WTC11 (cell line): Measurements from ENCODE around the gene RNF126. TPM values are rescaled to one million over a fixed set of nuclear protein-coding genes. Genes with fewer than 3 reads are reported as not detected.

Experiments
- ATAC-seq: fragments of 200-7000 bp; cut with Tn5 transposase; 2 replicates; pipeline ENCODE4 v1.10.0; 2021; ENCODE audit warnings: mild to moderate bottlenecking, moderate library complexity
- CTCF ChIA-PET: fragments of 300-600 bp; sonication (Branson Sonifier 250); formaldehyde crosslinking; loops from one replicate; lab custom pipeline; 2021; ENCODE audit warnings: antibody characterized with exemption; lab: Charles Lee
- POLR2A ChIA-PET: fragments of 350-600 bp; sonication (Branson Sonifier 250); formaldehyde crosslinking; loops from one replicate; lab custom pipeline; 2021; ENCODE audit warnings: antibody characterized with exemption; lab: Charles Lee
- DNase-seq: peaks from one replicate; pipeline ENCODE4 v3.0.0; 2021; ENCODE audit warnings: low spot score
- H3K27ac Mint-ChIP-seq: 2 replicates; pipeline ENCODE4 v1.8.0; 2021; ENCODE audit warnings: mixed read lengths
- H3K27me3 Mint-ChIP-seq: 2 replicates; pipeline ENCODE4 v1.8.0; 2021; ENCODE audit warnings: low read depth, mild to moderate bottlenecking, moderate library complexity, mixed read lengths
- H3K36me3 Mint-ChIP-seq: 2 replicates; pipeline ENCODE4 v1.8.0; 2021; ENCODE audit warnings: mixed read lengths
- H3K4me1 Mint-ChIP-seq: 2 replicates; pipeline ENCODE4 v1.8.0; 2022; ENCODE audit warnings: mixed read lengths
- H3K4me3 Mint-ChIP-seq: 2 replicates; pipeline ENCODE4 v1.8.0; 2021; ENCODE audit warnings: mild to moderate bottlenecking, moderate library complexity, mixed read lengths
- H3K9me3 Mint-ChIP-seq: 2 replicates; pipeline ENCODE4 v1.8.0; 2021; ENCODE audit warnings: mixed read lengths
- AFF4 ChIP-seq: sonication (generic); formaldehyde crosslinking; IDR thresholded peaks from 2 replicates; pipeline ENCODE4 v1.8.1; 2023; ENCODE audit warnings: mild to moderate bottlenecking, missing genetic modification reagents, borderline replicate concordance
- CDX4 ChIP-seq: fragments of 250-450 bp; sonication (Bioruptor Pico); IDR thresholded peaks from 2 replicates; pipeline ENCODE4 v1.9.0; 2021; ENCODE audit warnings: moderate library complexity, mild to moderate bottlenecking, inconsistent platforms, borderline replicate concordance
- CREM ChIP-seq: sonication (generic); formaldehyde crosslinking; IDR thresholded peaks from 2 replicates; pipeline ENCODE4 v1.8.1; 2022; ENCODE audit warnings: mild to moderate bottlenecking, missing genetic modification reagents, moderate library complexity
- FOXJ3 ChIP-seq: sonication (generic); formaldehyde crosslinking; IDR thresholded peaks from 2 replicates; pipeline ENCODE4 v1.9.0; 2021; ENCODE audit warnings: missing genetic modification reagents, mild to moderate bottlenecking, borderline replicate concordance
- MAX ChIP-seq: sonication (generic); formaldehyde crosslinking; IDR thresholded peaks from 2 replicates; pipeline ENCODE4 v1.8.0; 2022; ENCODE audit warnings: mild to moderate bottlenecking, missing genetic modification reagents
- SP1 ChIP-seq: sonication (generic); formaldehyde crosslinking; conservative IDR thresholded peaks from 2 replicates; pipeline ENCODE4 v1.8.1; 2022; ENCODE audit warnings: missing genetic modification reagents
- TEAD4 ChIP-seq: sonication (generic); formaldehyde crosslinking; IDR thresholded peaks from 2 replicates; pipeline ENCODE4 v1.8.0; 2022; ENCODE audit warnings: mild to moderate bottlenecking, missing genetic modification reagents
- ZBTB43 ChIP-seq: sonication (generic); formaldehyde crosslinking; IDR thresholded peaks from 2 replicates; pipeline ENCODE4 v1.8.1; 2023; ENCODE audit warnings: mild to moderate bottlenecking, missing genetic modification reagents
- ZNF121 ChIP-seq: sonication (generic); formaldehyde crosslinking; IDR thresholded peaks from 2 replicates; pipeline ENCODE4 v1.8.0; 2023; ENCODE audit warnings: missing genetic modification reagents
- ZNF263 ChIP-seq: sonication (generic); formaldehyde crosslinking; IDR thresholded peaks from 2 replicates; pipeline ENCODE4 v1.8.1; 2022; ENCODE audit warnings: low read depth, mild to moderate bottlenecking, moderate library complexity, missing genetic modification reagents
- ZNF671 ChIP-seq: fragments of 250-450 bp; sonication (Bioruptor Pico); IDR thresholded peaks from 2 replicates; pipeline ENCODE4 v1.8.0; 2021; ENCODE audit warnings: mild to moderate bottlenecking
- ZSCAN18 ChIP-seq: fragments of 250-450 bp; sonication (Bioruptor Pico); IDR thresholded peaks from 2 replicates; pipeline ENCODE4 v2.1.2; 2022; ENCODE audit warnings: mild to moderate bottlenecking, moderate library complexity
- total RNA-seq: library from RNA; stranded (reverse); gene quantifications from 3 replicates; pipeline ENCODE4 v1.2.3, GENCODE V29; 2021
- TF ChIP-seq, protein P1 (sequence below): sonication (generic); formaldehyde crosslinking; conservative IDR thresholded peaks from 2 replicates; pipeline ENCODE4 v1.8.1; 2023; ENCODE audit warnings: mild to moderate bottlenecking, low read depth, missing genetic modification reagents, moderate library complexity
- TF ChIP-seq, protein P2 (sequence below): fragments of 250-450 bp; sonication (Bioruptor Pico); IDR thresholded peaks from 2 replicates; pipeline ENCODE4 v1.9.0; 2021; ENCODE audit warnings: mild to moderate bottlenecking, borderline replicate concordance
- TF ChIP-seq, protein P3 (sequence below): sonication (generic); formaldehyde crosslinking; IDR thresholded peaks from 2 replicates; pipeline ENCODE4 v1.8.1; 2022; ENCODE audit warnings: missing genetic modification reagents, borderline replicate concordance
- TF ChIP-seq, protein P4 (sequence below): fragments of 250-450 bp; sonication (Bioruptor Pico); conservative IDR thresholded peaks from 2 replicates; pipeline ENCODE4 v1.9.0; 2021; ENCODE audit warnings: mild to moderate bottlenecking

Gene RNF126
- total RNA-seq, 1 experiment from 2014 or later: 84.4 TPM

- Mint-ChIP-seq H3K27me3 (peaks cover 18% of the 10 kb centered on the region), H3K27ac (peak overlapping the region; percentile 100), H3K36me3 (no peaks in the 10 kb centered on the region), H3K9me3 (no peaks in the 10 kb centered on the region), H3K4me1 (no peaks in the 10 kb centered on the region), H3K4me3 (peak overlapping the region; percentile 87)
- ATAC-seq: peak; percentile 71
- ChIA-PET POLR2A (interaction anchor here (0.8 to 1.7 kb wide), 4 partner anchors 10 to 118 kb away, joined by 3 to 8 read pairs (median 4); no protein-coding TSS in a partner anchor), CTCF (interaction anchor here (0.6 to 2.7 kb wide), 24 partner anchors 10 to 304 kb away, joined by 3 to 22 read pairs (median 4); partner anchors contain the start of genes PALM, PRSS57, RNF126 and WDR18)
- peak; percentile 100 for DNase-seq
- TF ChIP-seq, protein P1, sequence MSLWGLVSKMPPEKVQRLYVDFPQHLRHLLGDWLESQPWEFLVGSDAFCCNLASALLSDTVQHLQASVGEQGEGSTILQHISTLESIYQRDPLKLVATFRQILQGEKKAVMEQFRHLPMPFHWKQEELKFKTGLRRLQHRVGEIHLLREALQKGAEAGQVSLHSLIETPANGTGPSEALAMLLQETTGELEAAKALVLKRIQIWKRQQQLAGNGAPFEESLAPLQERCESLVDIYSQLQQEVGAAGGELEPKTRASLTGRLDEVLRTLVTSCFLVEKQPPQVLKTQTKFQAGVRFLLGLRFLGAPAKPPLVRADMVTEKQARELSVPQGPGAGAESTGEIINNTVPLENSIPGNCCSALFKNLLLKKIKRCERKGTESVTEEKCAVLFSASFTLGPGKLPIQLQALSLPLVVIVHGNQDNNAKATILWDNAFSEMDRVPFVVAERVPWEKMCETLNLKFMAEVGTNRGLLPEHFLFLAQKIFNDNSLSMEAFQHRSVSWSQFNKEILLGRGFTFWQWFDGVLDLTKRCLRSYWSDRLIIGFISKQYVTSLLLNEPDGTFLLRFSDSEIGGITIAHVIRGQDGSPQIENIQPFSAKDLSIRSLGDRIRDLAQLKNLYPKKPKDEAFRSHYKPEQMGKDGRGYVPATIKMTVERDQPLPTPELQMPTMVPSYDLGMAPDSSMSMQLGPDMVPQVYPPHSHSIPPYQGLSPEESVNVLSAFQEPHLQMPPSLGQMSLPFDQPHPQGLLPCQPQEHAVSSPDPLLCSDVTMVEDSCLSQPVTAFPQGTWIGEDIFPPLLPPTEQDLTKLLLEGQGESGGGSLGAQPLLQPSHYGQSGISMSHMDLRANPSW: no peak
- TF ChIP-seq, protein P2, sequence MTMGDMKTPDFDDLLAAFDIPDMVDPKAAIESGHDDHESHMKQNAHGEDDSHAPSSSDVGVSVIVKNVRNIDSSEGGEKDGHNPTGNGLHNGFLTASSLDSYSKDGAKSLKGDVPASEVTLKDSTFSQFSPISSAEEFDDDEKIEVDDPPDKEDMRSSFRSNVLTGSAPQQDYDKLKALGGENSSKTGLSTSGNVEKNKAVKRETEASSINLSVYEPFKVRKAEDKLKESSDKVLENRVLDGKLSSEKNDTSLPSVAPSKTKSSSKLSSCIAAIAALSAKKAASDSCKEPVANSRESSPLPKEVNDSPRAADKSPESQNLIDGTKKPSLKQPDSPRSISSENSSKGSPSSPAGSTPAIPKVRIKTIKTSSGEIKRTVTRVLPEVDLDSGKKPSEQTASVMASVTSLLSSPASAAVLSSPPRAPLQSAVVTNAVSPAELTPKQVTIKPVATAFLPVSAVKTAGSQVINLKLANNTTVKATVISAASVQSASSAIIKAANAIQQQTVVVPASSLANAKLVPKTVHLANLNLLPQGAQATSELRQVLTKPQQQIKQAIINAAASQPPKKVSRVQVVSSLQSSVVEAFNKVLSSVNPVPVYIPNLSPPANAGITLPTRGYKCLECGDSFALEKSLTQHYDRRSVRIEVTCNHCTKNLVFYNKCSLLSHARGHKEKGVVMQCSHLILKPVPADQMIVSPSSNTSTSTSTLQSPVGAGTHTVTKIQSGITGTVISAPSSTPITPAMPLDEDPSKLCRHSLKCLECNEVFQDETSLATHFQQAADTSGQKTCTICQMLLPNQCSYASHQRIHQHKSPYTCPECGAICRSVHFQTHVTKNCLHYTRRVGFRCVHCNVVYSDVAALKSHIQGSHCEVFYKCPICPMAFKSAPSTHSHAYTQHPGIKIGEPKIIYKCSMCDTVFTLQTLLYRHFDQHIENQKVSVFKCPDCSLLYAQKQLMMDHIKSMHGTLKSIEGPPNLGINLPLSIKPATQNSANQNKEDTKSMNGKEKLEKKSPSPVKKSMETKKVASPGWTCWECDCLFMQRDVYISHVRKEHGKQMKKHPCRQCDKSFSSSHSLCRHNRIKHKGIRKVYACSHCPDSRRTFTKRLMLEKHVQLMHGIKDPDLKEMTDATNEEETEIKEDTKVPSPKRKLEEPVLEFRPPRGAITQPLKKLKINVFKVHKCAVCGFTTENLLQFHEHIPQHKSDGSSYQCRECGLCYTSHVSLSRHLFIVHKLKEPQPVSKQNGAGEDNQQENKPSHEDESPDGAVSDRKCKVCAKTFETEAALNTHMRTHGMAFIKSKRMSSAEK (CRISPR knock-in tag): no peak
- TF ChIP-seq FOXJ3 (CRISPR knock-in tag) (no peak), SP1 (CRISPR knock-in tag) (peak; percentile 65), ZNF263 (CRISPR knock-in tag) (no peak), MAX (no peak), CDX4 (no peak), ZNF121 (no peak), AFF4 (no peak), ZNF671 (CRISPR knock-in tag) (no peak), CREM (CRISPR knock-in tag) (no peak; the same call in 1 of the 2 replicates), TEAD4 (CRISPR knock-in tag) (no peak), ZBTB43 (no peak), ZSCAN18 (no peak)
- TF ChIP-seq, protein P3, sequence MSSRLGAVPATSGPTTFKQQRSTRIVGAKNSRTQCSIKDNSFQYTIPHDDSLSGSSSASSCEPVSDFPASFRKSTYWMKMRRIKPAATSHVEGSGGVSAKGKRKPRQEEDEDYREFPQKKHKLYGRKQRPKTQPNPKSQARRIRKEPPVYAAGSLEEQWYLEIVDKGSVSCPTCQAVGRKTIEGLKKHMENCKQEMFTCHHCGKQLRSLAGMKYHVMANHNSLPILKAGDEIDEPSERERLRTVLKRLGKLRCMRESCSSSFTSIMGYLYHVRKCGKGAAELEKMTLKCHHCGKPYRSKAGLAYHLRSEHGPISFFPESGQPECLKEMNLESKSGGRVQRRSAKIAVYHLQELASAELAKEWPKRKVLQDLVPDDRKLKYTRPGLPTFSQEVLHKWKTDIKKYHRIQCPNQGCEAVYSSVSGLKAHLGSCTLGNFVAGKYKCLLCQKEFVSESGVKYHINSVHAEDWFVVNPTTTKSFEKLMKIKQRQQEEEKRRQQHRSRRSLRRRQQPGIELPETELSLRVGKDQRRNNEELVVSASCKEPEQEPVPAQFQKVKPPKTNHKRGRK (CRISPR knock-in tag): no peak
- TF ChIP-seq, protein P4, sequence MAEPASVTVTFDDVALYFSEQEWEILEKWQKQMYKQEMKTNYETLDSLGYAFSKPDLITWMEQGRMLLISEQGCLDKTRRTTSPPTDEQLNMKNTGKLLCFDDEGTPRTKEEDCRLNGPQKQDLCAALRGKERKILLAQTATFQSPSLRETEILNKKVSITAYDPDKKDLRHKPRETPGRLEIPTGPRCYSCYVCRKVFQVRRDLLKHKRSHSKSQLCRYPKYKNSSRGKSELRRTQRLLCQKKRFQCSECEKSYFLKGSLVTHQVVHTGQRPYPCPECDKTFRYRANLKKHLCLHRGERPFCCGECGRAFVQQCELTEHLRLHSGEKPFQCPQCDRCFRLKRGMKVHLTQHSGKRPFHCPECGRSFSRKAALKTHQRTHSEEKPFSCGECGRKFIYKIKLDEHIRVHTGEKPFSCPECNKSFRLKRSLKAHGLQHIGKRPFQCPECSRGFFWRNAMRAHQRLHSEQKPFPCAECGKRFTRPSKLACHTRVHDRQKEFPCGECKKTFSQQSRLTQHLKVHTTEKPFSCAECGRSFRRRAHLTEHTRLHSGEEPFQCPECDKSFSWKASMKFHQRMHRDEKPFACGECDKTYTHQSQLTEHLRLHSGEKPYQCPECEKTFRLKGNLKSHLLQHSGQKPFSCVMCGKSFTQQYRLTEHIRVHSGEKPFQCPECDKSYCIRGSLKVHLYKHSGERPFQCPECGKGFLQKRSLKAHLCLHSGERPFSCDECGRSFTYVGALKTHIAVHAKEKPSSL (CRISPR knock-in tag): no peak
Measured at GRCh38 chr19:680287-681028, 17.4 kb upstream of the RNF126 start.
